ENCODE measurements around the gene CMAS. TPM values are rescaled to one million over a fixed set of nuclear protein-coding genes. Genes with fewer than 3 reads are reported as not detected.

CMAS gene
- total RNA-seq, 1 donor from 2014 or later = 37.9 TPM

DNA sequence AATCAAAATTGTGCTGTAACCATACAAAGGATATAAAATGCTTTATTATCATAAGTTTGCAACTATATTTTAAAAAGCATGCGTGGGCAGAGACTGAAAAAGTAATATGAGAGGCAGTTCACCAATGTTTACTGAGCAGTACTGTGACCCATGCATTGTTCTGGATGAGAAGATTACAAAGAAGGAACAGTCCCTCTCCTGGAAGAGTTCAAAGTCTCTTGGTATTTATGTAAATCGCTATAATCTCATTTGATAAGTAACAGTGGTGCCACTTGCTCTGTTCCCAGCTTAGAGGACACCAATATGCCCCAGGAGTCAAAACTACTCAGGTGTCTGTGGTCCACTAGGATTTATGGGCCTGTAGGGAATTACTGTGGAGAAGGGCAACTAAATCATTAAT lies 2.1 kb upstream of the CMAS start:
- no peak overlapping the region for H3K4me2 ChIP-seq (ENCODE audit: low read length)
- TF ChIP-seq, protein P1, sequence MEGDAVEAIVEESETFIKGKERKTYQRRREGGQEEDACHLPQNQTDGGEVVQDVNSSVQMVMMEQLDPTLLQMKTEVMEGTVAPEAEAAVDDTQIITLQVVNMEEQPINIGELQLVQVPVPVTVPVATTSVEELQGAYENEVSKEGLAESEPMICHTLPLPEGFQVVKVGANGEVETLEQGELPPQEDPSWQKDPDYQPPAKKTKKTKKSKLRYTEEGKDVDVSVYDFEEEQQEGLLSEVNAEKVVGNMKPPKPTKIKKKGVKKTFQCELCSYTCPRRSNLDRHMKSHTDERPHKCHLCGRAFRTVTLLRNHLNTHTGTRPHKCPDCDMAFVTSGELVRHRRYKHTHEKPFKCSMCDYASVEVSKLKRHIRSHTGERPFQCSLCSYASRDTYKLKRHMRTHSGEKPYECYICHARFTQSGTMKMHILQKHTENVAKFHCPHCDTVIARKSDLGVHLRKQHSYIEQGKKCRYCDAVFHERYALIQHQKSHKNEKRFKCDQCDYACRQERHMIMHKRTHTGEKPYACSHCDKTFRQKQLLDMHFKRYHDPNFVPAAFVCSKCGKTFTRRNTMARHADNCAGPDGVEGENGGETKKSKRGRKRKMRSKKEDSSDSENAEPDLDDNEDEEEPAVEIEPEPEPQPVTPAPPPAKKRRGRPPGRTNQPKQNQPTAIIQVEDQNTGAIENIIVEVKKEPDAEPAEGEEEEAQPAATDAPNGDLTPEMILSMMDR (IDR thresholded peaks at IDR 0.05; ENCODE audit: insufficient read depth, low read depth, low read length) = no peak
- no peak for TF ChIP-seq EZH2 (IDR thresholded peaks at IDR 0.05; ENCODE audit: insufficient read depth, low read length)
- H3K79me2 ChIP-seq (ENCODE audit: insufficient read depth, low read length) = peaks cover 28% of the 10 kb centered on the region
- H3K4me1 ChIP-seq (ENCODE audit: insufficient read depth, low read length) = no peaks in the 10 kb centered on the region
- Mint-ChIP-seq H3K4me3 (ENCODE audit: unreplicated experiment) (no peak overlapping the region), H3K36me3 (ENCODE audit: low read depth, unreplicated experiment) (no peaks in the 10 kb centered on the region), H3K27ac (ENCODE audit: unreplicated experiment) (no peak overlapping the region), H3K4me1 (ENCODE audit: low read depth, unreplicated experiment) (peaks cover 16% of the 10 kb centered on the region), H3K27me3 (ENCODE audit: low read depth, unreplicated experiment) (peaks cover 3% of the 10 kb centered on the region), H3K9me3 (ENCODE audit: unreplicated experiment) (no peaks in the 10 kb centered on the region)
- no peak overlapping the region for H3K9ac ChIP-seq (ENCODE audit: low read length)
- H3K9me3 ChIP-seq (ENCODE audit: insufficient read depth, low read depth, low read length) = no peaks in the 10 kb centered on the region
- no peaks in the 10 kb centered on the region for H3K27me3 ChIP-seq (ENCODE audit: insufficient read depth, low read length)
- no peak overlapping the region for H3K4me3 ChIP-seq (ENCODE audit: insufficient read depth, low read depth, low read length)
- DNase-seq (ENCODE audit: low read depth) (no peak), FAIRE-seq (no peak)
- H3K36me3 ChIP-seq (ENCODE audit: insufficient read depth, low read length) = no peaks in the 10 kb centered on the region
- H3K27ac ChIP-seq (ENCODE audit: low read depth, low read length) = no peak overlapping the region
- H2AFZ ChIP-seq (ENCODE audit: low read depth, low read length) = no peak overlapping the region
- peaks cover 11% of the 10 kb centered on the region for H4K20me1 ChIP-seq (ENCODE audit: insufficient read depth, low read length)

DNA sequence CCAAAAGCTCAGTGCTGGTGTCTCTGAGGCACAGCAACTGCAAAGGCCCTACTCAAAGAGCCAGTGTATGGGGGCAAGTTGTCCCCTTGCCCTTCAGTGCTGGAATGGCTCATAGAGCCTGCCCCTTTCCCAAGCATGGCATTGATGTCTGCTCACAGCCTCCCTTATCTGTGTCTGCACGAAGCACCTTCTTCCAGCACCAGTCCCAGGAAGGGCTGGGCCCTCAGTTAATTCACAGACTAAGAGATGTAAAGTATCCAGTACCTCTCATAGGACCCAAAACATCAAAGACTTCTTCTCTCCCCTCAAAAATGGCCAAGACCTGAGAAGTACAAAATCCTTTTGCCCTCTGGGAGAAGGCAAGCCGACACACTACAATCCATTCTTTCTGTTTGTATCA lies 1.6 kb upstream of the CMAS start:
- Histone ChIP-seq H3K27ac (ENCODE audit: low read depth, low read length) (no peak overlapping the region), H3K4me2 (ENCODE audit: low read length) (no peak overlapping the region), H2AFZ (ENCODE audit: low read depth, low read length) (no peak overlapping the region), H3K27me3 (ENCODE audit: insufficient read depth, low read length) (no peaks in the 10 kb centered on the region), H3K4me3 (ENCODE audit: insufficient read depth, low read depth, low read length) (no peak overlapping the region), H3K36me3 (ENCODE audit: insufficient read depth, low read length) (no peaks in the 10 kb centered on the region), H3K4me1 (ENCODE audit: insufficient read depth, low read length) (no peaks in the 10 kb centered on the region), H3K9me3 (ENCODE audit: insufficient read depth, low read depth, low read length) (no peaks in the 10 kb centered on the region), H3K9ac (ENCODE audit: low read length) (no peak overlapping the region), H4K20me1 (ENCODE audit: insufficient read depth, low read length) (peaks cover 11% of the 10 kb centered on the region), H3K79me2 (ENCODE audit: insufficient read depth, low read length) (peaks cover 32% of the 10 kb centered on the region)
- no peak overlapping the region for H3K4me3 Mint-ChIP-seq (ENCODE audit: unreplicated experiment)
- H3K9me3 Mint-ChIP-seq (ENCODE audit: unreplicated experiment) = no peaks in the 10 kb centered on the region
- FAIRE-seq = no peak
- TF ChIP-seq EZH2 (IDR thresholded peaks at IDR 0.05; ENCODE audit: insufficient read depth, low read length) = no peak
- TF ChIP-seq, protein P1 (IDR thresholded peaks at IDR 0.05; ENCODE audit: insufficient read depth, low read depth, low read length) = no peak
- no peaks in the 10 kb centered on the region for H3K36me3 Mint-ChIP-seq (ENCODE audit: low read depth, unreplicated experiment)
- H3K4me1 Mint-ChIP-seq (ENCODE audit: low read depth, unreplicated experiment) = peaks cover 16% of the 10 kb centered on the region
- no peak overlapping the region for H3K27ac Mint-ChIP-seq (ENCODE audit: unreplicated experiment)
- peaks cover 3% of the 10 kb centered on the region for H3K27me3 Mint-ChIP-seq (ENCODE audit: low read depth, unreplicated experiment)
- DNase-seq (ENCODE audit: low read depth) = no peak

DNA sequence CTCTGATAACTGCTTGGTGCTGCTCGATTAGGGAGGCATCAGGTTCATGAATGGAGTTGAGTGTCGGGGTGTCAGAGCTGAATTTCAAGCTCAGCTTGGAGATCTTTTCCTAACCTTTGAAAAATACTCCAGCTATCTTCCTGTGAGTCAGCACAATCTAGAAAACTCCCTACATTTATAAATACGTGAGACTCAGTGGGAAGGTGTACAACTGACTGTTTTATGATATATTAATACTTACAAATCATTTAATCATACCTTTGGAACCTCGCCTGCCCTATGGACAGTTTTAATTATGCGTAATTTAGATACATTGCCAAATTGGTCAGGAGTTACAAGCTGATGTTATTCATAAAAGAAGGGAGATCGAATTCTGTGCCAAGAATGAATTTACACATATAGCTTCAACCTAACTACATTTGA lies 961 bp downstream of the CMAS start:
- Mint-ChIP-seq H3K9me3 (ENCODE audit: unreplicated experiment) (no peaks in the 10 kb centered on the region), H3K27ac (ENCODE audit: unreplicated experiment) (peak overlapping the region; percentile 77), H3K4me3 (ENCODE audit: unreplicated experiment) (peak overlapping the region; percentile 96), H3K27me3 (ENCODE audit: low read depth, unreplicated experiment) (no peaks in the 10 kb centered on the region), H3K36me3 (ENCODE audit: low read depth, unreplicated experiment) (no peaks in the 10 kb centered on the region), H3K4me1 (ENCODE audit: low read depth, unreplicated experiment) (peaks cover 16% of the 10 kb centered on the region)
- no peaks in the 10 kb centered on the region for H3K36me3 ChIP-seq (ENCODE audit: insufficient read depth, low read length)
- H3K9ac ChIP-seq (ENCODE audit: low read length) = peak overlapping the region; percentile 91
- H3K27ac ChIP-seq (ENCODE audit: low read depth, low read length) = peak overlapping the region; percentile 71
- no peaks in the 10 kb centered on the region for H3K4me1 ChIP-seq (ENCODE audit: insufficient read depth, low read length)
- H3K9me3 ChIP-seq (ENCODE audit: insufficient read depth, low read depth, low read length) = no peaks in the 10 kb centered on the region
- peak overlapping the region; percentile 94 for H2AFZ ChIP-seq (ENCODE audit: low read depth, low read length)
- no peak for FAIRE-seq
- TF ChIP-seq, protein P1 (IDR thresholded peaks at IDR 0.05; ENCODE audit: insufficient read depth, low read depth, low read length) = no peak
- no peak for TF ChIP-seq EZH2 (IDR thresholded peaks at IDR 0.05; ENCODE audit: insufficient read depth, low read length)
- H3K4me3 ChIP-seq (ENCODE audit: insufficient read depth, low read depth, low read length) = peak overlapping the region; percentile 76
- H3K79me2 ChIP-seq (ENCODE audit: insufficient read depth, low read length) = peaks cover 55% of the 10 kb centered on the region
- peak; percentile 19 for DNase-seq (ENCODE audit: low read depth)
- H3K27me3 ChIP-seq (ENCODE audit: insufficient read depth, low read length) = no peaks in the 10 kb centered on the region
- peak overlapping the region; percentile 92 for H3K4me2 ChIP-seq (ENCODE audit: low read length)
- H4K20me1 ChIP-seq (ENCODE audit: insufficient read depth, low read length) = peaks cover 11% of the 10 kb centered on the region

Measured in astrocyte (in vitro differentiated cells and primary cell).